NCI-H1930 (cell line): ENCODE measurements around the gene SLC39A11.

Source experiments
- DNase-seq, 2 experiments: peaks; one replicate each; lab custom pipeline; 2025; lab: John Stamatoyannopoulos, UW

SLC39A11 gene

GRCh38 chr17:72684405-72685020 is 408.0 kb downstream of the SLC39A11 start:
- DNase-seq = no peak

GRCh38 chr17:72683506-72684404 is 408.7 kb downstream of the SLC39A11 start:
- DNase-seq = peak in 1 of 2 experiments; percentile 54

GRCh38 chr17:72682605-72683004 is 409.9 kb downstream of the SLC39A11 start:
- no peak for DNase-seq

- no peak for DNase-seq
These were observed 410.6 kb downstream of the SLC39A11 start for GRCh38 chr17:72681844-72682243.

GRCh38 chr17:72677714-72678390 is 414.6 kb downstream of the SLC39A11 start:
- no peak for DNase-seq

- DNase-seq = no peak
These were observed 415.4 kb downstream of the SLC39A11 start for GRCh38 chr17:72677108-72677507.

- DNase-seq = no peak
These were observed 419.8 kb downstream of the SLC39A11 start for GRCh38 chr17:72672729-72673128.

- no peak for DNase-seq
These were observed 421.5 kb downstream of the SLC39A11 start for GRCh38 chr17:72671016-72671415.

GRCh38 chr17:72667096-72668063 is 425.1 kb downstream of the SLC39A11 start:
- no peak for DNase-seq

GRCh38 chr17:72665852-72666851 is 426.3 kb downstream of the SLC39A11 start:
- DNase-seq = no peak

GRCh38 chr17:72662827-72663190 is 429.7 kb downstream of the SLC39A11 start:
- DNase-seq = no peak

- DNase-seq = no peak
These were observed 430.3 kb downstream of the SLC39A11 start for GRCh38 chr17:72661945-72662826.

- DNase-seq = no peak
These were observed 431.2 kb downstream of the SLC39A11 start for GRCh38 chr17:72661116-72661944.

- no peak for DNase-seq
These were observed 432.0 kb downstream of the SLC39A11 start for GRCh38 chr17:72660274-72661115.

- no peak for DNase-seq
These were observed 432.7 kb downstream of the SLC39A11 start for GRCh38 chr17:72659811-72660210.

GRCh38 chr17:72658675-72659074 is 433.8 kb downstream of the SLC39A11 start:
- no peak for DNase-seq
